DMS53 treated with DMSO at 0.1 percent for 48 hours (cell line): ENCODE measurements around the gene PPP1R9A.

Source experiments
- DNase-seq: peaks from one replicate; lab custom pipeline; 2025; ENCODE audit not compliant: unreplicated experiment; lab: John Stamatoyannopoulos, UW

PPP1R9A gene

DNA sequence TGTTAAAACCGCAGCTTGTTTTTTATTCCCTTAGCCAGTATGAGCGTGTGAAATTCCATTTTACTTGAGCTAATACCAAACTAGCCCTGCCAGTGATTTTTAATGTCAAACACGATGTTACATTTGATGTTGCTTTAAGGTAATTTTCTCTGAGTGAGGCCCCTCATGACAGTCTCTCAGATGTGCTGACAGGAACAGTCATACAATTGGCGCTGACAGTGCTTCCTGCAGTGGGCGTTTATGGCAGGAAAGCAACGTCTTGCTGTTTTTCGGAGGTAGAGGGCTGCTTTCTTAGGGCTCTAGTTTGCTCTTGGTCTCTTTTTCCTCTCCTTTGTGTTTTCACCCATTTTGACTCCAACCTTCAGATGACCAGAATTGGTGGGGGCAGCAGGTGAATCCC is 397.6 kb downstream of the PPP1R9A start:
- DNase-seq = no peak

DNA sequence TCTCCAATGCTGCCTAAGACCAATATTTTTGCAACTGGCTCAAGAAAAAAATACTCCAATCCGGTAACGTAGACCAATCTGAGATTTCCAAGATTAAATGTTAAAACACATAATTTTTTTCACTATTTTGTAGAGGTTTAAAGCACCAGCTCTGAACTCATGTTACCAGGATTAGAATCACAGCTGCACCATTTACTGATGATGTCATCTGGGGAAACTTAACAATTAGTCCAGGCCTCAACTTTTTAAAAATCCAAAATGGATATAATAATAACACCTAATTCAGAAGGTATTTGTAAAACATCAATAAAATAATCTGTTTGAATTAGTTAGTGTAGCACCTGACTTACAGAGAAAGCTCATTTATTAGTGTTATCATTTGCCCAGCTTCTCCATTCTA is 402.6 kb downstream of the PPP1R9A start:
- no peak for DNase-seq

GRCh38 chr7:95311389-95311788 is 404.0 kb downstream of the PPP1R9A start:
- no peak for DNase-seq

DNA sequence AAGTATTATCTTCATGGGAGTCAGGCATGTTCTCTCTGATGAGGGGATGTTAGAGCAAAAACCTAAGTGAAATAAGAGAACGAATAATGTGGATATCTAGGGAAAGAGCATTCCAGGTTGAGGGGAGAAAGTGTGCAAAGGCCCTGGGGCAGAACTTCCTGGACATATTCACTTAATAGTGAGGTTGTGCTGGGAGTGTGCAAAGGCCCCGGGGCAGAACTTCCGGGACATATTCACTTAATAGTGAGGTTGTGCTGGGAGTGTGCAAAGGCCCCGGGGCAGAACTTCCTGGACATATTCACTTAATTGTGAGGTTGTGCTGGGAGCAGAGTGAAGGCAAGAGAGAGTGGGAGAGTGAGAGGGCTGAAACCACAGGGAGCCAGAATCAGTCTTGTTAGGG is 405.2 kb downstream of the PPP1R9A start:
- no peak for DNase-seq

DNA sequence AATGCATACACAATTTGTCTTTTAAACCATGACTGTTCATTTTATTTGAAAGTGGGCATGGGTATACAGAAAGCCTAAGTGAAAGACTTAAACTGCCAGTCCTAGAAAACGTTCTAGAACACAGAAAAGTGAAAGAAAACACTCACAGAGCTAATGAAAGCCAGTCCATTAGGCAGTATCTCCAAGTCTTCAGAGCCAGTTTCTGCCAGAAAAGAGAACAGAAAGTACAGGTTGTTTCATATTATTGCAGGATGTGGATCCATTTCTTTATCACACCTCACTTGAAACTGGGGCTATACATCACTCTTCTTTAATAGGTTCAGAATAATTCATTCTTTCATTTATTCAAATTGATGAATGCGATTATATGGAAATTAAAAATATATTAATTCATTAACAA is 409.2 kb downstream of the PPP1R9A start:
- no peak for DNase-seq

DNA sequence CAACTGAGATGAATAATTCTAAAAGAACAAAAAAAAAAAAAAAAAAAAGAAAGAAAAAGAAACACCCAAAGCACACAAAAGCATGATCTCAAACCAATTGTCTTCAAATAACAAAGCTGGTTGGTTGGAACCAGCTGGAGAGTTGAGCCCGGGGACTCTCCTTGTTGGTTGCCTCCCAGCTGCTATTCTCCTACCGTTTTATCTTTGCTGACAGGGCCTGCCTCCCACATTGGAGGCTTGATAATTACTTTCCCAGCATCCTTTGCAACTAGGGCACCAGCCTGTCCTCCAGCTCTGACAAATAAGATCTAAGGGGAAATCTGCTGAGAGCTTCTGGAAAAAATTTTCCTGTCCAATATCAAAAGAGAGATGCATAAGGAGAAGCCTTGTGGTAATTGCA is 410.2 kb downstream of the PPP1R9A start:
- DNase-seq = no peak

DNA sequence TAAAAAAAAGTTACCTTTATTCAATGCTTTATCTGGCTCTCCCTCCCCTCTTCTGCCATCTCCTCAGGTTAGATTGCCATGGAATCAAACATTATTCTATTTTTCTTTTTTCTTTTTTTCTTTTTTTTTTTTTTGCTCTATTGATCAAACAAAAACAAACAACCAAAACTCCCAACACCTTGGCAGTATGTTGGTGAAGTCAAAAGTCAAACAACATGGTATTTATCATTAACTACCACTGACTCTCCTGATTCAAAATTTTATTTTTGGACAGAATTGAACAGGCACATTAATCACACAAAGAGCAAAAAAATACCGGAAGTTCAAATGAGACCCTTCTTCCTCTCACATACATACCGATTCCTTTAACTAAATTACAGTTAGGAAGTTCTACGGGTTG is 410.6 kb downstream of the PPP1R9A start:
- DNase-seq = no peak

- peak; percentile 47 for DNase-seq
Measured at GRCh38 chr7:95318501-95319100, 411.2 kb downstream of the PPP1R9A start.

- DNase-seq = no peak
Measured at GRCh38 chr7:95319570-95319969, 412.2 kb downstream of the PPP1R9A start.

GRCh38 chr7:95320651-95321050 is 413.3 kb downstream of the PPP1R9A start:
- no peak for DNase-seq

GRCh38 chr7:95321720-95322119 is 414.3 kb downstream of the PPP1R9A start:
- DNase-seq = no peak

GRCh38 chr7:95322396-95322795 is 415.0 kb downstream of the PPP1R9A start:
- DNase-seq = no peak

GRCh38 chr7:95322854-95323253 is 415.5 kb downstream of the PPP1R9A start:
- DNase-seq = no peak

- no peak for DNase-seq
Measured at GRCh38 chr7:95323410-95324129, 416.2 kb downstream of the PPP1R9A start.

GRCh38 chr7:95324431-95324830 is 417.0 kb downstream of the PPP1R9A start, which contains the start of gene PON1:
TSS of gene PON1 (minus strand) at chr7:95324532. CDS start at chr7:95324475, 57 bp downstream.
- DNase-seq = no peak

DNA sequence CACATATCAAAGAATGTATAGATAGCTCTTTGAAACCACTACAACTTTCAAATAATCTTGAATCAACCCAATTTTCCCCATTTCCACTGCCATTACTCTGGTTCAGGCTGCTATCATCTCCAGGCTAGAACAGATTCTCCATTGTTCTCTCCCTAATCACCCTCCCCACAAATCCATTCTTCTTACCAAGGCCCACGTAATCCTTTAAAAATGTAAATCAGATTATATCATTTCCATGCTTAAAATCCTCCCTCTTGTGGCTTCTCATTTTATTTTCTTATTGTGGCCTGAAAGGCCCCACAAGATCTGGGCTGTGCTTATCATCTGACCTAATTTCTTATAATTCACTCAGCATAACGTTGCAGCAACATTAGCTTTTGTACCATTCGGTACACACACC is 420.0 kb downstream of the PPP1R9A start:
- no peak for DNase-seq

GRCh38 chr7:95330204-95330960 is 423.0 kb downstream of the PPP1R9A start:
- DNase-seq = no peak

- no peak for DNase-seq
Measured at GRCh38 chr7:95330961-95331337, 423.6 kb downstream of the PPP1R9A start.

DNA sequence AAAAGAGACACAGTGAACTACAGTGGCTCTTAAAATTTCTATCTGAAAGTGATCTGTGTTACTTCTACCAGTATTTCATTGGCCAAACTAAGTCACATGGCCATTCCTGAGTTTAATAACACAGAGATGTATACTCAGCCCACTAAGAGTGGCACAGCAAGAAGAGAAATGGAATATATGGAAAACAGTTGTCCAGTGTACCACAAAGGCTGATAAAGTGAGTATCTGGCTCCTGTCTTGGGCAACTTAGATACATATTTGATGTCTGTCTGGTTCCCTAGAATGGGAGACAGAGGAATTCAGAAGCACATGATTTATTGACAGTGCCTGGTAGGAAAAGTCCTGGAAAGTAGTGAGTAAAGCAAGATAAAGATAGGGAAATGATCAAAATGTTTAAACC is 427.1 kb downstream of the PPP1R9A start:
- DNase-seq = no peak

GRCh38 chr7:95335093-95335492 is 427.7 kb downstream of the PPP1R9A start:
- DNase-seq = no peak

GRCh38 chr7:95338832-95339231 is 431.4 kb downstream of the PPP1R9A start:
- DNase-seq = no peak

DNA sequence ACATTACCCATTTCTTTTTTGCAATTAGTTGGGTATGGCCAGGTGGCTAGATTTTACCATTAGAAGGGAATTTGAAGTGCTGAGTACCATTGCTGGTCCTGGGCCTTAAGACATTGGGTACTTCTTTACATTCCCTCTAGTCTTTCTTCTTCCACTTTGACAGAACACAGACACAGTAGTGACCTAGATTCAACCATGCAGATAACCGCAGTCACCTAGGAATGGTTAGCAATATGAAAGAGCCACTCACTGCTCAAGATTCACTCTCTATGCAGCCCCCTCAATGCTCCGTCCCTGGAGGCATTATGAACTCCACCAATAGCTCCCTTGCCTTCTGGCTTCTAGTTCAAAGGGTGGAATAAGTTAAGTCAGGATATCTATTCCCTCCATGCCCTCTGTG is 433.1 kb downstream of the PPP1R9A start:
- DNase-seq = no peak
